ENCODE measurements around the gene PSMB7.

- TF ChIP-seq CTCF (IDR thresholded peaks at IDR 0.05; ENCODE audit: low read depth, low read length) (no peak), EZH2phosphoT487 (IDR thresholded peaks at IDR 0.05; ENCODE audit: low read depth) (no peak)
Measured at GRCh38 chr9:124381170-124381945, 33.9 kb downstream of the PSMB7 start.
